GM12878 (cell line): ENCODE data around the gene NSMCE4A. TPM values are rescaled to one million over a fixed set of nuclear protein-coding genes. Genes with fewer than 3 reads are reported as not detected.

Experiments used
- ATAC-seq: fragments of 200-7000 bp; cut with Tn5 transposase; 3 replicates; pipeline ENCODE4 v1.9.1; 2020; ENCODE audit warnings: mild to moderate bottlenecking, moderate library complexity
- BruUV-seq: library from RNA; stranded (reverse); fragments of 400-500 nt; replicated peaks from 2 replicates; lab custom pipeline; 2021; lab: Mats Ljungman, UMichigan
- CTCF ChIA-PET: fragments of 300-600 bp; sonication (Branson Sonifier 250); formaldehyde crosslinking; extraction: SDS; loops from one replicate; lab custom pipeline; 2021; ENCODE audit warnings: inconsistent platforms; lab: Yijun Ruan, JAX
- POLR2A ChIA-PET: fragments of 350-600 bp; formaldehyde crosslinking; extraction: SDS; loops from one replicate; lab custom pipeline; 2021; ENCODE audit warnings: inconsistent platforms; lab: Charles Lee
- RAD21 ChIA-PET: fragments of 300-600 bp; sonication (Branson Sonifier 250); formaldehyde crosslinking; loops from one replicate; lab custom pipeline; 2023; ENCODE audit warnings: antibody characterized with exemption; ENCODE audit not compliant: unreplicated experiment; lab: Charles Lee
- SMC1A ChIA-PET: fragments of 300-600 bp; sonication (Branson Sonifier 250); formaldehyde crosslinking; loops from one replicate; lab custom pipeline; 2023; ENCODE audit not compliant: unreplicated experiment, uncharacterized antibody; lab: Charles Lee
- DNase-seq: peaks from one replicate; pipeline ENCODE4 v3.0.0-alpha.2; 2011; ENCODE audit warnings: low read depth, low spot score
- FAIRE-seq: peaks from 3 replicates; lab custom pipeline; 2011; peaks lifted over from hg19 to GRCh38; lab: Jason Lieb, UNC
- H2AFZ ChIP-seq: 2 replicates; pipeline ENCODE4 v1.6.0; 2011; ENCODE audit warnings: low read depth, low read length, control low read depth; ENCODE audit not compliant: control insufficient read depth
- H3K27ac ChIP-seq: 2 replicates; pipeline ENCODE4 v1.5.1; 2011; ENCODE audit warnings: control low read depth; ENCODE audit not compliant: control insufficient read depth, insufficient read depth
- H3K27me3 ChIP-seq, 2 experiments: replicated peaks in 1 of 2; 2 replicates each; pipeline versions ENCODE4 v1.6.0 to v1.6.1; 2011; ENCODE audit warnings: low read length in 1 of 2; ENCODE audit not compliant: control insufficient read depth in 2 of 2, insufficient read depth in 2 of 2
- H3K36me3 ChIP-seq, 2 experiments: 2 replicates each; pipeline ENCODE4 v1.5.1; 2011; ENCODE audit warnings: low read length in 1 of 2; ENCODE audit not compliant: control insufficient read depth in 2 of 2, insufficient read depth in 2 of 2
- H3K4me1 ChIP-seq: 2 replicates; pipeline ENCODE4 v1.6.1; 2011; ENCODE audit warnings: mild to moderate bottlenecking, low read length, moderate library complexity, mixed read lengths; ENCODE audit not compliant: control insufficient read depth, insufficient read depth
- H3K4me2 ChIP-seq: 2 replicates; pipeline ENCODE4 v1.6.0; 2011; ENCODE audit warnings: control low read depth; ENCODE audit not compliant: control insufficient read depth, insufficient read depth
- H3K4me3 ChIP-seq: fragments of 200-600 bp; sonication (generic); 2 replicates; pipeline ENCODE4 v1.5.1; 2016
- H3K79me2 ChIP-seq: 2 replicates; pipeline ENCODE4 v1.6.0; 2011; ENCODE audit warnings: low read length; ENCODE audit not compliant: control insufficient read depth, insufficient read depth
- H3K9ac ChIP-seq: 2 replicates; pipeline ENCODE4 v1.8.0; 2011; ENCODE audit warnings: low read length, control low read depth, mixed read lengths; ENCODE audit not compliant: control insufficient read depth, insufficient read depth
- H3K9me3 ChIP-seq: replicated peaks from 3 replicates; pipeline ENCODE4 v1.5.1; 2011; ENCODE audit warnings: mild to moderate bottlenecking, low read length; ENCODE audit not compliant: control insufficient read depth, insufficient read depth
- H4K20me1 ChIP-seq: 2 replicates; pipeline ENCODE4 v1.6.0; 2011; ENCODE audit not compliant: control insufficient read depth, insufficient read depth
- GABPA ChIP-seq: IDR thresholded peaks from 2 replicates; pipeline ENCODE4 v1.6.1; 2014; ENCODE audit warnings: antibody characterized with exemption, low read depth, mild to moderate bottlenecking, inconsistent platforms
- HDAC6 ChIP-seq: fragments of 200-600 bp; sonication (generic); IDR thresholded peaks from one replicate; pipeline ENCODE4 v1.8.0; 2017; ENCODE audit warnings: antibody characterized with exemption; ENCODE audit not compliant: unreplicated experiment
- MEF2A ChIP-seq: IDR thresholded peaks from 2 replicates; pipeline ENCODE4 v1.6.1; 2011; ENCODE audit warnings: low read depth, mild to moderate bottlenecking, low read length, moderate library complexity; ENCODE audit not compliant: insufficient read depth
- MEF2B ChIP-seq: fragments of 450-650 bp; IDR thresholded peaks from 2 replicates; pipeline ENCODE4 v1.6.1; 2018; ENCODE audit warnings: mild to moderate bottlenecking, moderate library complexity; ENCODE audit not compliant: partially characterized antibody, poor library complexity, severe bottlenecking
- NFYB ChIP-seq: IDR thresholded peaks from 2 replicates; pipeline ENCODE4 v1.6.1; 2011; ENCODE audit warnings: low read depth, mild to moderate bottlenecking, low read length, improper control_type of control experiment, moderate library complexity; ENCODE audit not compliant: insufficient read depth
- PAX8 ChIP-seq: fragments of 450-650 bp; IDR thresholded peaks from 2 replicates; pipeline ENCODE4 v1.6.1; 2017; ENCODE audit warnings: mild to moderate bottlenecking, moderate library complexity
- RAD21 ChIP-seq: IDR thresholded peaks from 2 replicates; pipeline ENCODE4 v1.6.1; 2011; ENCODE audit warnings: mild to moderate bottlenecking, low read depth, low read length, moderate library complexity; ENCODE audit not compliant: insufficient read depth
- RAD51 ChIP-seq: fragments of 450-650 bp; IDR thresholded peaks from 2 replicates; pipeline ENCODE4 v1.6.1; 2016; ENCODE audit warnings: moderate library complexity, mild to moderate bottlenecking, inconsistent platforms
- SMC3 ChIP-seq: IDR thresholded peaks from 2 replicates; pipeline ENCODE4 v1.6.1; 2011; ENCODE audit warnings: low read length, improper control_type of control experiment, borderline replicate concordance
- WGBS: methylation state at CpG from one replicate; pipeline ENCODE4 v1.1.6; 2016; ENCODE audit warnings: low lambda C conversion rate; ENCODE audit not compliant: insufficient replicate concordance, insufficient coverage; ENCODE audit errors: missing lambda C conversion rate; 5-methylcytosine and 5-hydroxymethylcytosine counted together
- in situ Hi-C: fragments of 300-500 bp; cut with MboI; formaldehyde crosslinking; loops from 9 replicates; pipeline ENCODE4 v1.14.3; 2018; ENCODE audit warnings: mixed read lengths
- intact Hi-C: fragments of 100-400 bp; cut with micrococcal nuclease; formaldehyde crosslinking; loops from one replicate; pipeline ENCODE4 v1.14.2; 2022; ENCODE audit not compliant: unreplicated experiment
- polyA plus RNA-seq, 11 experiments: library from polyadenylated mRNA; depleted of rRNA in 4 of 11; unstranded in 6 of 11; stranded (reverse) in 5 of 11; fragments of >200 nt; fragmentation: Nextera tagmentation in 4 of 11; fragmentation: Illumina TruSeq in 1 of 11; extraction: Ambion mirVana in 4 of 11; extraction: Trizol in 1 of 11; gene quantifications; 1 replicate in 1 of 11; 2 replicates in 10 of 11; pipeline versions ENCODE4 v1.2.1 to v1.2.3, GENCODE V29; 2011 to 2016; ENCODE audit warnings: inconsistent platforms in 2 of 11, missing spikeins in 2 of 11, low read depth in 1 of 11
- total RNA-seq, 4 experiments: library from RNA; depleted of rRNA in 3 of 4; stranded (reverse); fragments of >200 nt in 3 of 4; fragmentation: Illumina TruSeq in 1 of 4; extraction: Trizol in 1 of 4; gene quantifications; 2 replicates each; pipeline versions ENCODE4 v1.2.1 to v1.2.3, GENCODE V29; 2013 to 2021
- TF ChIP-seq, protein P1 (sequence below): fragments of 450-650 bp; IDR thresholded peaks from 2 replicates; pipeline ENCODE4 v1.6.1; 2017; ENCODE audit warnings: mild to moderate bottlenecking, moderate library complexity
- TF ChIP-seq, protein P2 (sequence below): fragments of 450-650 bp; IDR thresholded peaks from 2 replicates; pipeline ENCODE4 v1.6.1; 2016; ENCODE audit warnings: mild to moderate bottlenecking
- TF ChIP-seq, protein P3 (sequence below): fragments of 450-650 bp; IDR thresholded peaks from 2 replicates; pipeline ENCODE4 v1.6.1; 2016; ENCODE audit warnings: mild to moderate bottlenecking
- TF ChIP-seq, protein P4 (sequence below): IDR thresholded peaks from 2 replicates; pipeline ENCODE4 v1.6.1; 2012; ENCODE audit warnings: low read length, inconsistent platforms

The NSMCE4A gene
- total and polyA plus RNA-seq, 10 of the 15 experiments (the other 5 are each of a cell fraction or from before 2014, with no cell fraction given): 14.2 to 105 (median 76.1) TPM

GRCh38 chr10:122022276-122022675, 47.3 kb upstream of the NSMCE4A start:
- H3K4me2 ChIP-seq: no peak overlapping the region
- H4K20me1 ChIP-seq: no peaks in the 10 kb centered on the region
- BruUV-seq: no TSS peak
- ChIA-PET RAD21 (no interaction called here), POLR2A (no interaction called here), SMC1A (no interaction called here), CTCF (no interaction called here)
- no peak for FAIRE-seq
- DNase-seq: no peak
- H3K36me3 ChIP-seq: no peaks in the 10 kb centered on the region
- H3K4me3 ChIP-seq: no peak overlapping the region
- no peaks in the 10 kb centered on the region for H3K4me1 ChIP-seq
- no peak overlapping the region for H3K9ac ChIP-seq
- H3K27ac ChIP-seq: no peak overlapping the region
- 18% methylated on average over 4 of the region's 4 CpGs for WGBS
- ATAC-seq: no peak
- H3K9me3 ChIP-seq: no peaks in the 10 kb centered on the region
- no peaks in the 10 kb centered on the region for H3K79me2 ChIP-seq
- H3K27me3 ChIP-seq: no peaks in the 10 kb centered on the region; a peak in 1 of 4 replicates
- H2AFZ ChIP-seq: no peak overlapping the region
- intact Hi-C loops: no loop called here
- in situ Hi-C loops: no loop called here
- no peak for TF ChIP-seq RAD51
- no peak for TF ChIP-seq RAD21
- TF ChIP-seq, protein P1, sequence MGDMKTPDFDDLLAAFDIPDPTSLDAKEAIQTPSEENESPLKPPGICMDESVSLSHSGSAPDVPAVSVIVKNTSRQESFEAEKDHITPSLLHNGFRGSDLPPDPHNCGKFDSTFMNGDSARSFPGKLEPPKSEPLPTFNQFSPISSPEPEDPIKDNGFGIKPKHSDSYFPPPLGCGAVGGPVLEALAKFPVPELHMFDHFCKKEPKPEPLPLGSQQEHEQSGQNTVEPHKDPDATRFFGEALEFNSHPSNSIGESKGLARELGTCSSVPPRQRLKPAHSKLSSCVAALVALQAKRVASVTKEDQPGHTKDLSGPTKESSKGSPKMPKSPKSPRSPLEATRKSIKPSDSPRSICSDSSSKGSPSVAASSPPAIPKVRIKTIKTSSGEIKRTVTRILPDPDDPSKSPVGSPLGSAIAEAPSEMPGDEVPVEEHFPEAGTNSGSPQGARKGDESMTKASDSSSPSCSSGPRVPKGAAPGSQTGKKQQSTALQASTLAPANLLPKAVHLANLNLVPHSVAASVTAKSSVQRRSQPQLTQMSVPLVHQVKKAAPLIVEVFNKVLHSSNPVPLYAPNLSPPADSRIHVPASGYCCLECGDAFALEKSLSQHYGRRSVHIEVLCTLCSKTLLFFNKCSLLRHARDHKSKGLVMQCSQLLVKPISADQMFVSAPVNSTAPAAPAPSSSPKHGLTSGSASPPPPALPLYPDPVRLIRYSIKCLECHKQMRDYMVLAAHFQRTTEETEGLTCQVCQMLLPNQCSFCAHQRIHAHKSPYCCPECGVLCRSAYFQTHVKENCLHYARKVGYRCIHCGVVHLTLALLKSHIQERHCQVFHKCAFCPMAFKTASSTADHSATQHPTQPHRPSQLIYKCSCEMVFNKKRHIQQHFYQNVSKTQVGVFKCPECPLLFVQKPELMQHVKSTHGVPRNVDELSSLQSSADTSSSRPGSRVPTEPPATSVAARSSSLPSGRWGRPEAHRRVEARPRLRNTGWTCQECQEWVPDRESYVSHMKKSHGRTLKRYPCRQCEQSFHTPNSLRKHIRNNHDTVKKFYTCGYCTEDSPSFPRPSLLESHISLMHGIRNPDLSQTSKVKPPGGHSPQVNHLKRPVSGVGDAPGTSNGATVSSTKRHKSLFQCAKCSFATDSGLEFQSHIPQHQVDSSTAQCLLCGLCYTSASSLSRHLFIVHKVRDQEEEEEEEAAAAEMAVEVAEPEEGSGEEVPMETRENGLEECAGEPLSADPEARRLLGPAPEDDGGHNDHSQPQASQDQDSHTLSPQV: no peak
- TF ChIP-seq NFYB: no peak
- TF ChIP-seq, protein P2, sequence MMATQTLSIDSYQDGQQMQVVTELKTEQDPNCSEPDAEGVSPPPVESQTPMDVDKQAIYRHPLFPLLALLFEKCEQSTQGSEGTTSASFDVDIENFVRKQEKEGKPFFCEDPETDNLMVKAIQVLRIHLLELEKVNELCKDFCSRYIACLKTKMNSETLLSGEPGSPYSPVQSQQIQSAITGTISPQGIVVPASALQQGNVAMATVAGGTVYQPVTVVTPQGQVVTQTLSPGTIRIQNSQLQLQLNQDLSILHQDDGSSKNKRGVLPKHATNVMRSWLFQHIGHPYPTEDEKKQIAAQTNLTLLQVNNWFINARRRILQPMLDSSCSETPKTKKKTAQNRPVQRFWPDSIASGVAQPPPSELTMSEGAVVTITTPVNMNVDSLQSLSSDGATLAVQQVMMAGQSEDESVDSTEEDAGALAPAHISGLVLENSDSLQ: no peak
- TF ChIP-seq, protein P3, sequence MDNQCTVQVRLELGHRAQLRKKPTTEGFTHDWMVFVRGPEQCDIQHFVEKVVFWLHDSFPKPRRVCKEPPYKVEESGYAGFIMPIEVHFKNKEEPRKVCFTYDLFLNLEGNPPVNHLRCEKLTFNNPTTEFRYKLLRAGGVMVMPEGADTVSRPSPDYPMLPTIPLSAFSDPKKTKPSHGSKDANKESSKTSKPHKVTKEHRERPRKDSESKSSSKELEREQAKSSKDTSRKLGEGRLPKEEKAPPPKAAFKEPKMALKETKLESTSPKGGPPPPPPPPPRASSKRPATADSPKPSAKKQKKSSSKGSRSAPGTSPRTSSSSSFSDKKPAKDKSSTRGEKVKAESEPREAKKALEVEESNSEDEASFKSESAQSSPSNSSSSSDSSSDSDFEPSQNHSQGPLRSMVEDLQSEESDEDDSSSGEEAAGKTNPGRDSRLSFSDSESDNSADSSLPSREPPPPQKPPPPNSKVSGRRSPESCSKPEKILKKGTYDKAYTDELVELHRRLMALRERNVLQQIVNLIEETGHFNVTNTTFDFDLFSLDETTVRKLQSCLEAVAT: no peak
- TF ChIP-seq SMC3: no peak
- TF ChIP-seq, protein P4, sequence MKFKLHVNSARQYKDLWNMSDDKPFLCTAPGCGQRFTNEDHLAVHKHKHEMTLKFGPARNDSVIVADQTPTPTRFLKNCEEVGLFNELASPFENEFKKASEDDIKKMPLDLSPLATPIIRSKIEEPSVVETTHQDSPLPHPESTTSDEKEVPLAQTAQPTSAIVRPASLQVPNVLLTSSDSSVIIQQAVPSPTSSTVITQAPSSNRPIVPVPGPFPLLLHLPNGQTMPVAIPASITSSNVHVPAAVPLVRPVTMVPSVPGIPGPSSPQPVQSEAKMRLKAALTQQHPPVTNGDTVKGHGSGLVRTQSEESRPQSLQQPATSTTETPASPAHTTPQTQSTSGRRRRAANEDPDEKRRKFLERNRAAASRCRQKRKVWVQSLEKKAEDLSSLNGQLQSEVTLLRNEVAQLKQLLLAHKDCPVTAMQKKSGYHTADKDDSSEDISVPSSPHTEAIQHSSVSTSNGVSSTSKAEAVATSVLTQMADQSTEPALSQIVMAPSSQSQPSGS: no peak
- no peak for TF ChIP-seq HDAC6
- TF ChIP-seq MEF2A: no peak
- TF ChIP-seq PAX8: no peak
- no peak for TF ChIP-seq GABPA
- TF ChIP-seq MEF2B: no peak
